Measurements from ENCODE around the gene AKR1A1.
"Not testable (repeated sequence)": the region's sequence is repeated elsewhere in the genome, so short reads cannot be mapped to it uniquely, and the experiment has no call there.

AKR1A1 gene

DNA sequence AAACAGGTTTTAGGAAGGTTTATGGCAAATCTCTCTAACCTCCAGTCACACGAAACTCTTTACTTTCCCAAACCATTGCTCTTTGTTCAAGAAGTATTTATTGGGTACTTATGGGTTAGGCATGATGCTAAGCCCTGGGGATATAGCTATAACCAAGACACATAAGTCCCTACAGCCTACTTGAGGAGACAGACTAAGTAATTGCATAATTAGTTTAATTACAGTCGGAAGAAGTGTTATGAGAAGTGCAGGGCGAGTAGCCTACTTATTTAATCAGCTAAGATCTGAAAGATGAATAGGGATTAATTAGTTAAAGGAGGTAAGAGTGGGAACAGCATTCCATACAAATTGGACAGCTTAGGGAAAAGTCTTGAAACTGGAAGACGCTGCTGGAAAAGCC, 20.0 kb downstream of the AKR1A1 start:
- no peaks in the 10 kb centered on the region for H3K9me3 Mint-ChIP-seq
- H3K4me3 Mint-ChIP-seq = no peak overlapping the region
- no peak for DNase-seq
- no peaks in the 10 kb centered on the region for H3K27me3 Mint-ChIP-seq
- H3K36me3 Mint-ChIP-seq (ENCODE audit: low read depth) = peaks cover 63% of the 10 kb centered on the region
- no peaks in the 10 kb centered on the region for H3K4me1 Mint-ChIP-seq (ENCODE audit: low read depth)
- no peak overlapping the region for H3K27ac Mint-ChIP-seq

DNA sequence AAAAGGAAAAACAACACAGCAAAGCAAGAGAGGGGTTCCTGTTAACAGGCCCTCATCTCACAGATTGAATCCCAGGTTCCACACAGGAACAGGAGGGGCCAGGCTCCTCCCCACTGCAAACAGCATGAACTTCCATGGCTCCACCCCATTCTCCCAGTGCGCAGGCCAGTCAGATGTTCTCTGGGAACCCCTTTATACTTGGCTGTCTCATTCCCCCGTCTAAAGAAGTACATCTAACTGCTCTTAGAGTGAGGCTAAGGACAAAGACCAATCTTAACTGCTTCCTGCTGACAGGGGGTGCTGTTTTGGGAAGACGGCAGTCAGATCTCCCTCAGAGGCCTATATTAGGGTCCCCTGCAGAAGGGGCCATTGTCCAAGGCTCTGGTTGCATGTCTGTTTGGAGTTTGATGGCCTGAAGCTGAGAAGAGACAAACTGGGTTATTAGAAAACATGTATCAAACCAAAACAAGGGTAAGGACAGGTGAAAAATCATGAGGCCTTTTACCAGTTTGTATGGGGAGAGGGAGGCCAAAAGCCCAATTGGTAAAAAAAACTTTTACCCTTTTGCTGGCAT, 22.7 kb downstream of the AKR1A1 start:
- H3K27ac Mint-ChIP-seq = no peak overlapping the region
- H3K4me1 Mint-ChIP-seq (ENCODE audit: low read depth) = no peaks in the 10 kb centered on the region

DNA sequence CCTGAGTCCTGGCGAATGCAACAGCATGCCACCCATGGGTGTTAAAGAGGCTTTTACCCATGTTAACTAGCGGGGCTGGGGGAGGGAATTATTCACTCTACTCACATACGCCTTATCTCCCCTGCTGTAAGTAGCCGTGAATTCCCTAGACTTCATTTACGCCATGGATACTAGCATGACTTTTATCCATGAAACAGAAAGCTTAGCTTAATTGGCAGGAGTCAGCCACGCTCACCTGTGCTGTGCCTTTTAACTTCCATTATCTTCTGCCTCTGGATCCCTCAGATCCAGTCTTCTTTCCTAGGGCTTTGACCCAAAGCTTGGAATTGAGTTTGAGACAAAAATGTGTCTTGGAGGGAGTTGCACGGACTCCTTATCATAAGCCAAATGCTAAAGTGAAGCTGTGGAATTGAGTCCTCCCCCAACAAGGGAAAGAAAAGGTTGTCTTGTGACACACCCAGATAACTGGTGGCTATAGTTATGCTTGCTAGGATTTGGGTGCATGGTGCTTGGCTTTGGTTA, 23.5 kb downstream of the AKR1A1 start:
- Mint-ChIP-seq H3K27ac (no peak overlapping the region), H3K27me3 (no peaks in the 10 kb centered on the region), H3K9me3 (no peaks in the 10 kb centered on the region), H3K4me1 (ENCODE audit: low read depth) (no peaks in the 10 kb centered on the region), H3K4me3 (no peak overlapping the region), H3K36me3 (ENCODE audit: low read depth) (peaks cover 27% of the 10 kb centered on the region)
- DNase-seq = no peak

More for the DNA sequence above, 22.7 kb downstream of the AKR1A1 start:
- no peaks in the 10 kb centered on the region for H3K9me3 Mint-ChIP-seq
- H3K36me3 Mint-ChIP-seq (ENCODE audit: low read depth) = peaks cover 36% of the 10 kb centered on the region
- H3K27me3 Mint-ChIP-seq = no peaks in the 10 kb centered on the region
- H3K4me3 Mint-ChIP-seq = no peak overlapping the region
- DNase-seq = no peak

DNA sequence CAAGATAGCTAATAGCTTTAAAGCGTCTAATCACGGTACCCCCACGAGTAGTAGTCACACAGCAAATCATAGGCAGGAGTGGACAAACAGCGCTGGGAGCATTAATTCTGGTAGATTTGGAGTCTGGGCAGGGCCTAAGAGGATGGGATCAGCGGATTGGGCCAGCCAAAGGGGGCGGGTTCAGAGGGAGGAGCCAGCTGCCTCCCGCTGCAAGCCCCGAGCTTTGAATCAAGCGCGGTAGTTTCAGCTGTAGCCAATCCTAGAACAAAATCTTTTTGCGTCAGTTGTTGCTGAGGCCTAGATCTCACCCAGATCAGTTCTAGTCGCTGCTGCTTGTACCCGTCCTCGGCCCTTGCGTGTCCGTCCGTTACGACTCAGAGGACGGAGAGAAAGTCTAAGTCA, 32.6 kb downstream of the AKR1A1 start:
- Mint-ChIP-seq H3K27ac (peak overlapping the region; percentile 99), H3K4me1 (ENCODE audit: low read depth) (peaks cover 28% of the 10 kb centered on the region), H3K4me3 (peak overlapping the region; percentile 99), H3K27me3 (no peaks in the 10 kb centered on the region), H3K9me3 (no peaks in the 10 kb centered on the region), H3K36me3 (ENCODE audit: low read depth) (peaks cover 34% of the 10 kb centered on the region)
- peak; percentile 92 for DNase-seq

DNA sequence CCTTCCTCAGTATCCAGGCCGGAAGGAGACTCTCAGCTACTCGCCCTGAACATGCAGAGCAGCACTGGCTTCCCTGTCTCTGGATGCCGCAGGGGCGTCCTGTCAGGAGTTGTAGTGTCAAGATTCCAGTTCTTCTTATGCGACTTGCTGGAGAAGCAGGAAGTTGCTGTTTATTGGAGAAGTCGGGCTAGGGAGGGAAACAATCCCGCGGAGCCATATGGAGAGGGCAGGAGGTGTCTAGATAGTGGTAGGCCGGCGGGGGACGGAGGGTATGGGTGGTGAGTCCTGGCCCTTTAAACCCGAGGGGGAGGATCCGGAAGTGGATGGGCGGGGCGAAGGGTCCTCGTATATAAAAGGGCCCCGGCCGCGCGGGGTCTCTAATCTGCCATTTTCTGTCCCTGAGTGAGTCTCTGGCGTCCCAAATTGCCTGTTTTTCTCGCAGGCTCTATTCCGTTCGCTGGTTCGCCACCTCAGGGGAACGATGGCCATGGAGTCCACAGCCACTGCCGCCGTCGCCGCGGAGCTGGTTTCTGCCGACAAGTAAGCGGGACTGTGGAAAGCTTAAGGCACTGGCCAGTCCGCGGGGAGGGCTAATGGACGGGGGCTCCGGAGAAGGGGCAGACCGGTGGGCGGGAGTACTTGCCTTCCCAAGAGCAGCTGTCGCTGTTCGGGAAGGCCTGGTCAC, 33.2 kb downstream of the AKR1A1 start, which contains the start of gene NASP:
NASP (plus strand) TSS at position 376 of the 685 bp plus-strand sequence; CDS start at position 482, 106 bp downstream.
- peaks cover 34% of the 10 kb centered on the region for H3K4me1 Mint-ChIP-seq (ENCODE audit: low read depth)
- H3K36me3 Mint-ChIP-seq (ENCODE audit: low read depth) = peaks cover 40% of the 10 kb centered on the region
- peak within 1 kb of the TSS; percentile 99 for H3K27ac Mint-ChIP-seq
- DNase-seq = peak; percentile 99
- peak within 1 kb of the TSS; percentile 99 for H3K4me3 Mint-ChIP-seq
- no peaks in the 10 kb centered on the region for H3K9me3 Mint-ChIP-seq
- H3K27me3 Mint-ChIP-seq = no peaks in the 10 kb centered on the region

DNA sequence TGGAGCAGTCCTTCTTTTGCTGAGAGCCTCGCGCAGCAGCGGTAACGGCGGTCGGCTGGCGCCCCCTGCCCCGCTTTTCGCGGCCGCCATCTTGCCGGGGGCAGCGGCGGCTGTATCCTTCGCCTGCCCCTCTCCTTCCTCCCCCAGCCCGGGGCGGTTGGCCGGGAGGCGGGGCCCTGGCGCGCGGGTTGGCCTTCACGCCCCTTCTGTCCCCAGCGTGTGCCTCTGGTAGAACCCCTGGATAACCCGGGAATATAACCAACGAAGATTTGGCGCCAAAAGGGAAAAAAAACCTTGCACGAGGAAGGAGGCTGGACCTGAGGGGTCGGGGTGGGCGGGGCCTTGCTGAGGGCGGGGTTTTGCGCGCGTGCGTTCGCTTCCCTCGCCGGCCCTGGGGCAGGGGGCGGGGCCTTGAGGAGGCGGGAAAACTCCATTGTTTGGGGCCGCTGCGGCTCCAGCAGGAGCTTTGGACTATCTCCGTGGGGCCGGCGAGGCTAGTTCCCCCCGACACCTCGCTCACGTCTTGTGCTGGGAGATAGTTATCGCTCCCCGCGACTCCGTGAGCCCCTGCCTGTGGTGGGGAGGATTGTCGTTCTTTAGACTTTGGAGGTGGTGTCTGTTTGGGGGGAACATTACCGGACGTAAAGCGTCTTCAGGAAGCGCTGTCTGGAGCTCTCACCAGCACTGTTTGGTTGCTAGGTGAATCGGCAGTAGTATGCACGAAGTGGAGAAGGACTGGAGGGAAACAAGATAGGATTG, 33.9 kb downstream of the AKR1A1 start:
- Mint-ChIP-seq H3K27me3 (no peaks in the 10 kb centered on the region), H3K27ac (peak overlapping the region; percentile 99), H3K36me3 (ENCODE audit: low read depth) (peaks cover 47% of the 10 kb centered on the region), H3K4me1 (ENCODE audit: low read depth) (peaks cover 41% of the 10 kb centered on the region), H3K9me3 (no peaks in the 10 kb centered on the region), H3K4me3 (peak overlapping the region; percentile 99)
- peak; percentile 90 for DNase-seq

DNA sequence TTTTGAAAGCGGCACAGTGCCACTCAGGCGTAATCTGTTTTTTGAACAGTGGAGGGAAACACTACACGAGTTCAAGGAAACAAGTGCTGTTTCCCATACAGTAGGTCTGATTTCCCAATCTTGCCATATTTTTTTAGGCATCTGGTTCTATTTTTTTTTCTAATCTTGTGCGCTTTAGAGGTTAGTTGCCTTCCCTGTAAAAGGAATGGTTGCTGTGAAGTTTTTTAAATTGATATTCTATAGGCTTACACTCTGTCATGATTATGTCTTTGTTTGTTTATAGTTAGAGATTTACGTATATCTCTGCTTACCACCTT, 34.4 kb downstream of the AKR1A1 start:
- Mint-ChIP-seq H3K27ac (peak overlapping the region; percentile 99), H3K27me3 (no peaks in the 10 kb centered on the region), H3K4me3 (peak overlapping the region; percentile 99), H3K36me3 (ENCODE audit: low read depth) (peaks cover 52% of the 10 kb centered on the region), H3K4me1 (ENCODE audit: low read depth) (peaks cover 46% of the 10 kb centered on the region), H3K9me3 (no peaks in the 10 kb centered on the region)
- DNase-seq = no peak

DNA sequence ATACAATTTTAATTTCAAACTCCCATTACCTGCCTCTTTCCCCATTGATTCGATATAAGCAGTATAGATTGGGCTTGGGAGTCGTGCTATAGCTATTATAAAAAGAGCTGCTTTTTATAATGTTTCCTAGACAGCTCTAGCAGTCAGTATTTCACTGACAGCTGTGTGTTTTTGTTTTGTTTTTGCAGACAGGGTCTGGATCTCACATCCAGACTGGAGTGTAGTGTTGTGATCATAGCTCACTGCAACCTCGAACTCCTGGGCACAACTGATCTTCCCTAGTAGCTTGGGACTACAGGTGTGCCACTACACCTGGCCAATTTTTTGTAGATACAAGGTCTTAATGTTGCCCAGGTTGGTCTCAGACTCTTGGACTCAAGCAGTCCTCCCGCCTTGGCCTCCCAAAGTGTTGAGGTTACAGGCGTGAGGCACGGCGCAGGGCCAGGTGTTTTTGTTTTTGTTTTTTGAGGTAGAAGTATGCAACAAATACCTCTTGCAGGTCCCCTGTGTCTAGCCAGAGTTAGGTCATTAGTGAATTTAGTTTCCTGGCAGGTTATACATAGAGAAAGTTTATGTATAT, 35.0 kb downstream of the AKR1A1 start:
- Mint-ChIP-seq H3K27me3 (no peaks in the 10 kb centered on the region), H3K4me3 (peak overlapping the region; percentile 99), H3K4me1 (ENCODE audit: low read depth) (peaks cover 47% of the 10 kb centered on the region), H3K9me3 (no peaks in the 10 kb centered on the region), H3K27ac (peak overlapping the region; percentile 99), H3K36me3 (ENCODE audit: low read depth) (peaks cover 56% of the 10 kb centered on the region)
- peak; percentile 31 for DNase-seq

DNA sequence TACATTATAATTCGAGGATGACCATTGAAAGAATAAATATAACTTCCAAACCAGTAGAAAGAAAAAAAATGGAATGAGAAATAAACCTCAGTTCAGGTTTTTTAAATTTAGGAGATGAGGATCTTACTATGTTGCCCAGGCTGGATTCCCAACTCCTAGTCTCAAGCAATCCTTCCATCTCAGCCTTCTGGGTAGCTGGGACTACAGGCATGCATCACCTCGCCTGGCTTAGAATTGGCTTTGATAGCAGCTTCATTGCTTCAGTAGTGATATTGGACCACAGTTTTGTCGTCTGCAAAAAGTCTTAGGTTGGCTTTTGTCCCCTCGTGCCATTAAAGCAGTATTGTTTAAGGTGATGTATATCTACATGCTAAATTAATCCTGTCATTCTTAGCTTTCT, 36.1 kb downstream of the AKR1A1 start:
- peaks cover 65% of the 10 kb centered on the region for H3K36me3 Mint-ChIP-seq (ENCODE audit: low read depth)
- H3K4me3 Mint-ChIP-seq = peak overlapping the region; percentile 99
- DNase-seq = no peak
- H3K9me3 Mint-ChIP-seq = no peaks in the 10 kb centered on the region
- no peaks in the 10 kb centered on the region for H3K27me3 Mint-ChIP-seq
- peaks cover 52% of the 10 kb centered on the region for H3K4me1 Mint-ChIP-seq (ENCODE audit: low read depth)
- H3K27ac Mint-ChIP-seq = peak overlapping the region; percentile 99

DNA sequence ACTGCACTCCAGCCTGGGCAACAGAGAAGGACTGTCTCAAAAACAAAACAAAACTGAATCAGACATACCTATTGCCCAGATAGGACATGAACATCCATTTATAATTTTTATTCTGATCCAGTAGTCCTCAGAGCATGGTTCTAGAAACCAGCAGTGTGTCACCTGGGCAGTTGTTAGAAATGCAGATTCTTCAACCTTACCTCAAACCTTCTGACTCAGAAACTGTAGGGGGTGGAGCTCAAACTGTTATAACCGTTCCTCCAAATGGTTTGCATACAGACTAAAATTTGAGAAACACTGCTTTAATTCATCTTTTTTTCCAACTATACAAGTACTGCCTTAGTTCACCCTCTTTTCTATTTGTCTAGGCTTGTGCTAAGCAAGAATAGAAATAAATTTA, 39.2 kb downstream of the AKR1A1 start:
- peaks cover 54% of the 10 kb centered on the region for H3K4me1 Mint-ChIP-seq (ENCODE audit: low read depth)
- H3K36me3 Mint-ChIP-seq (ENCODE audit: low read depth) = peaks cover 84% of the 10 kb centered on the region
- no peak overlapping the region for H3K4me3 Mint-ChIP-seq
- H3K27me3 Mint-ChIP-seq = no peaks in the 10 kb centered on the region
- H3K9me3 Mint-ChIP-seq = no peaks in the 10 kb centered on the region
- no peak for DNase-seq
- no peak overlapping the region for H3K27ac Mint-ChIP-seq

DNA sequence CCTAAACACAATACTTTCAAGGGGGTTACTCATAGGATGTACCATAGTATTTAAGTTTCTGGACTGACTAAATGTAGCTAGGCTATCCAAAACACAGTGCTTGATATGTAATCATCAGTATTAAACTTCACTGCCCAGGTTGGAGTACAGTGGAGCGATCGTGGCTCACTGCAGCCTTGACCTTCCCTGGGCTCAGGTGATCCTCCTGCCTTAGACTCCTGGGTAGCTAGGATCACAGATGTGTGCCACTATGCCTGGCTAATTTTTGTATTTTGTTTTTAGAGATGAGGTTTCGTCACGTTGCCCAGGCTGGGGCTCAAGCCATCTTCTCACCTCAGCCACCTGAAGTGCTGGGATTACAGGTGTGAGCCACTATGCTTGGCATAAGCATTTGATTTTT, 43.8 kb downstream of the AKR1A1 start:
- Mint-ChIP-seq H3K27me3 (no peaks in the 10 kb centered on the region), H3K4me3 (no peak overlapping the region), H3K27ac (peak overlapping the region; percentile 76), H3K36me3 (ENCODE audit: low read depth) (peaks cover 93% of the 10 kb centered on the region), H3K9me3 (no peaks in the 10 kb centered on the region), H3K4me1 (ENCODE audit: low read depth) (peaks cover 48% of the 10 kb centered on the region)
- DNase-seq = no peak

DNA sequence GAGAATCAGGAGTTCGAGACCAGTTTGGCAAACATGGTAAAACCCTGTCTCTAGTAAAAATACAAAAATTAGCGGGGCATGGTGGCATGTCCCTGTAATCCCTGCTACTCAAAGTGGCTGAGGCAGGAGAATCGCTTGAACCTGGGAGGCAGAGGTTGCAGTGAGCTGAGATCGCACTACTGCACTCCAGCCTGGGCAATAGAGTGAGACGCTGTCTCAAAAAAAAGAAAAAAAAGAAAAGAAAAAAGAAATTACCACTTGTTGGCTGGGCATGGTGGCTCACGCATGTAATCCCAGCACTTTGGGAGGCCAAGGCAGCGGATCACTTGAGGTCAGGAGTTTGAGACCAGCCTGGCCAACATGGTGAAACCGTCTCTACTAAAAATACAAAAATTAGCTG, 46.1 kb downstream of the AKR1A1 start:
- H3K27me3 Mint-ChIP-seq, H3K27ac Mint-ChIP-seq, DNase-seq, H3K9me3 Mint-ChIP-seq, H3K4me3 Mint-ChIP-seq: not testable (repeated sequence)
- Mint-ChIP-seq H3K4me1 (ENCODE audit: low read depth) (peaks cover 56% of the 10 kb centered on the region), H3K36me3 (ENCODE audit: low read depth) (peaks cover 95% of the 10 kb centered on the region)

DNA sequence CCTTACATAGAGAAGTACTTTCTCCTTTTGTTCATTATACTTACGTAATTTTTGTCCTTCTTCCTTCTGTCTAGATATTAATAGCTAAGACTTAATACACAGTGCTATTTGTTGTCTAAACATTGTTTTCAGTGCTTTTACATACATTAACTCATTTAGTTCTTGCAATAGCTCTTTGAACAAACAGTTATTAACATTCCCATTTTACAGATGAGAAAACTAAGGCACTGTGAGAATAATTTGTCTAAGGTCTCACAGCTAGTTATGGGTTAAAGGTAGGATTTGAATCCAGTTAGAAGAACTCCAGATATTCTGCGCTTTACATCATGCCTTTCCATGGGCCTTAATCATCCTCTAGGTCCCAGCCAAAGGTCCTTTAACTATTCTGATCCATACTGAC, 53.6 kb downstream of the AKR1A1 start:
- H3K36me3 Mint-ChIP-seq (ENCODE audit: low read depth) = peaks cover 98% of the 10 kb centered on the region
- H3K27me3 Mint-ChIP-seq = no peaks in the 10 kb centered on the region
- no peak for DNase-seq
- H3K27ac Mint-ChIP-seq = no peak overlapping the region
- H3K4me3 Mint-ChIP-seq = no peak overlapping the region
- H3K9me3 Mint-ChIP-seq = no peaks in the 10 kb centered on the region
- H3K4me1 Mint-ChIP-seq (ENCODE audit: low read depth) = peaks cover 49% of the 10 kb centered on the region

DNA sequence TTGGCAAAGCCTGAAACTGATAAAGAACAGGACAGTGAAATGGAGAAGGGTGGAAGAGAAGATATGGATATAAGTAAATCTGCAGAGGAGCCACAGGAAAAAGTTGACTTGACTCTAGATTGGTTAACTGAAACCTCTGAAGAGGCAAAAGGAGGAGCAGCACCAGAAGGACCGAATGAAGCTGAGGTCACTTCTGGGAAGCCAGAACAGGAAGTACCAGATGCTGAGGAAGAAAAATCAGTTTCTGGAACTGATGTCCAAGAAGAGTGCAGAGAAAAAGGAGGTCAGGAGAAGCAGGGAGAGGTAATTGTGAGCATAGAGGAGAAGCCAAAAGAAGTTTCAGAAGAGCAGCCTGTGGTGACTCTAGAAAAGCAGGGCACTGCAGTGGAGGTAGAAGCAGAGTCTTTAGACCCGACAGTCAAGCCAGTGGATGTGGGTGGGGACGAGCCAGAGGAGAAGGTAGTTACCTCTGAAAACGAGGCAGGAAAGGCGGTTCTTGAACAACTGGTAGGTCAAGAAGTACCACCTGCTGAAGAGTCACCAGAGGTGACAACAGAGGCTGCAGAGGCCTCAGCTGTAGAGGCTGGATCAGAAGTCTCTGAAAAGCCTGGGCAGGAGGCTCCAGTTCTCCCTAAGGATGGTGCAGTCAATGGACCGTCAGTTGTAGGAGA, 56.9 kb downstream of the AKR1A1 start:
- Mint-ChIP-seq H3K4me1 (ENCODE audit: low read depth) (peaks cover 25% of the 10 kb centered on the region), H3K9me3 (no peaks in the 10 kb centered on the region), H3K36me3 (ENCODE audit: low read depth) (peaks cover 96% of the 10 kb centered on the region), H3K27ac (peak overlapping the region; percentile 82), H3K27me3 (no peaks in the 10 kb centered on the region), H3K4me3 (no peak overlapping the region)
- no peak for DNase-seq

All from activated T-cell treated with anti-CD3 and anti-CD28 coated beads, Interleukin-2, amount 50 U/mL, for 24 hours (primary cell).